ENCODE measurements around the gene TTC1.
"Not testable (repeated sequence)": the region's sequence is repeated elsewhere in the genome, so short reads cannot be mapped to it uniquely, and the experiment has no call there.

The TTC1 gene, protein sequence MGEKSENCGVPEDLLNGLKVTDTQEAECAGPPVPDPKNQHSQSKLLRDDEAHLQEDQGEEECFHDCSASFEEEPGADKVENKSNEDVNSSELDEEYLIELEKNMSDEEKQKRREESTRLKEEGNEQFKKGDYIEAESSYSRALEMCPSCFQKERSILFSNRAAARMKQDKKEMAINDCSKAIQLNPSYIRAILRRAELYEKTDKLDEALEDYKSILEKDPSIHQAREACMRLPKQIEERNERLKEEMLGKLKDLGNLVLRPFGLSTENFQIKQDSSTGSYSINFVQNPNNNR

DNA sequence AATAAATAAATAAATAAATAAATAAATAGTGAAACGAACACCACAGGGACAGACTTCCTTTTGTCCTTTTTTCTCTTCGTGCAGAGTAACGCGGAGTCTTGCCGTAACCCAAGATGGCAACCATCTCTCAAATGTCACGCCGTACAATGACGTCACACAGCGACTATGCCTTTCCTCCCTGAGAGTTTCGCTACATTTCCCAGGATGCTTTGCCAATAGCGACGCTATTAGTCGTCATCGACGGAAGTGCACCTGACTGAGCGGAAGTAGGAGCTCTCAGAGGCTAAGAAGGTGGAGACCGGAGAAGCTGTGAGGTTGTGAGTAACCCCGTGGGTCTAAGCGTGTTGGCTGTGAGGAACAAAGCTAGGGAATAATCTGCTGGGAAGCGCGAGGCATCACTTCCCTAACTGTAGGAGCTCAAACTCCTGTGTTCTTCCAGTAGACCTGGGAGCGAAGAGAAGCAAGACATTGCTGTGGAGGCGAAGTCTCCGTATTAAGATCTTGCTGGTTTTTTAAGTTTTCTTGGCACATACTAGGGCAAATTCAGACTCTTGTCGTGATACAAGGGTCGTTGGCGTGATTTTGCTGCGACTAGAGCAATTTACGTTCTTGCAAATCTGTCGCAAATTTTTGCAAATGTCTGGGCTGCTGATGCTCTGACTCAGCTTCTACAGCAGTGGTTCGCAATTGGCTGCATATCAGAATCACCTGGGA is at the start of gene TTC1:
TTC1 (plus strand) TSS at position 263 of the 714 bp plus-strand sequence. CDS start 1,390 bp downstream, outside the sequence.
- DNase-seq (ENCODE audit: low spot score), result peak; percentile 99

DNA sequence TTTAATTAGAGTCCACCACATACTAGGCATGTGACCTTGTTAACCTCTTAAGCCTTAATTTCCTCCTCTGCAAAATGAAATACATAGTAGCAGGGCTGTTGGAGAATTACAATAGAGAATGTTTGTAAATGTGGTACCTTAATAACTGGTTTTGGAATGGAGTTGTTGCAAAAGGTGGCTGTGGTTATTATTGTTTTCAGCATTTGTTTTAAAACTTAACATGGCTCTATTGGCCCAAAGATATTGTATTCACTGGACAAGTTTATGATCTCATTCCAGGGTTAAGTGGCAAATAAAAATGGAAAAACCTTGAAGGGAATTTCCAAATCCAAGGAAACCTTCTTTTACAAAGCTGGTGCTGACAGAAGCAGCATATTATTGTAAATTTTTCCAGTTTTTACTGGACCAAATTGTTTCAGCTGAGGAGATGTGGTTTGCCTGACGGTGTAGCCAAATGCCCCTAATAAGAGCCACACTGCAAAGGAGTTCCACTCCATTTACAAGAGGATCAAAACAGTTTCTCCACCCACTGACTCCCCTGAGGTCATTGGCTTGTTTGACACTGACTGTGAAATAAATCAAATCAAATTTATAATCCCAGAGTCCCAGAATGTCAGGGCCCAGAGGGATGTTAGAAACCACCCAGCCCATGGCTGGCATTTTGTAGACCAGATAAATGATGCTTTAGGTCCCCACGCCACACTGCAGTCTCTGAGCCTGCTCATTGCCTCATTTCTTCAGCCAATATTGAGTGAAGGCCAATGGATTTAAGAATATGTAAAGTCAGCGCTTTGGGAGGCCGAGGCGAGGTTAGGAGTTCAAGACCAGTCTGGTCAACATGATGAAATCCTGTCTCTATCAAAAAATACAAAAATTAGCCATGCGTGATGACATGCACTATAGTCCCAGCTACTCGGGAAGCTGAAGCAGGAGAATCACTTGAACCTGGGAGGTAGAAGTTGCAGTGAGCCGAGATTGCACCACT is 47.5 kb upstream of the TTC1 start:
- DNase-seq (ENCODE audit: low spot score), result no peak

DNA sequence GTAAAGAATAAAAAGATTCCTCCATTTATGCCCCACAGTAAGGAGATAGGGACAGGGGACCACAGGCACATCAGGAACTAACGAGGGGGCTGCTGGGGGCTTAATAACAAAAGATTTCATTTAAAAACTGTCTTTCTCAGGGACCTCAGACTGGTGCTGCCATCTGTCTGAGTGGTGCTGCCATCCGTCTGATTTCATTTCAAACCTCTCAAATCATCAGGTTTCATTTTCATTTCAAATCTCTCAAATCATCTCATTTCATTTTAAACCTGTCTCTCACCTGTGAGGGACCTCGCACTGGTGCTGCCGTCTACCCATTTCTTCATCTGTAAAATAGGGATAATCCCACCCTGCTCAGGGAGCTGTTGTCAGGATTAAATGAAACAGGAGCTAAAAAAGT is 46.7 kb upstream of the TTC1 start:
- DNase-seq (ENCODE audit: low spot score), result no peak

DNA sequence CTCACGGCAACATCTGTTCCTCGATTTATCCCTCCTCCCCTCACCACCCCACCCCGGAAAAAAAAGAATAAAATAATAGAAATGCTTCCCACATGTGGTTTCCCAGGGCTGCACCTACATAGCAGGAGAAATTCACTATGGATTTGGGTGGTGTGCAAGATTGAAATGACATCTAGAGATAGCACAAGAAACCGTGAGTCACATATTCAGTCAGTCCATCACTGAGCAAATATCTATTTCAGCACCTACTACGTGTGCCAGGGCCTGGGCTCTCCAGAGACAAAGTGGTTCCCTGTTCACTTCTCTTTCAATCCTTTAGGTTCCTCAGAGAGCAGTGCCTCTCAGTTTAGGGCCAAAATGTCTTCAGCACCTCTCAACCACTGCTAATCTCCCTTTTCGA is 45.0 kb upstream of the TTC1 start:
- DNase-seq (ENCODE audit: low spot score), result no peak

DNA sequence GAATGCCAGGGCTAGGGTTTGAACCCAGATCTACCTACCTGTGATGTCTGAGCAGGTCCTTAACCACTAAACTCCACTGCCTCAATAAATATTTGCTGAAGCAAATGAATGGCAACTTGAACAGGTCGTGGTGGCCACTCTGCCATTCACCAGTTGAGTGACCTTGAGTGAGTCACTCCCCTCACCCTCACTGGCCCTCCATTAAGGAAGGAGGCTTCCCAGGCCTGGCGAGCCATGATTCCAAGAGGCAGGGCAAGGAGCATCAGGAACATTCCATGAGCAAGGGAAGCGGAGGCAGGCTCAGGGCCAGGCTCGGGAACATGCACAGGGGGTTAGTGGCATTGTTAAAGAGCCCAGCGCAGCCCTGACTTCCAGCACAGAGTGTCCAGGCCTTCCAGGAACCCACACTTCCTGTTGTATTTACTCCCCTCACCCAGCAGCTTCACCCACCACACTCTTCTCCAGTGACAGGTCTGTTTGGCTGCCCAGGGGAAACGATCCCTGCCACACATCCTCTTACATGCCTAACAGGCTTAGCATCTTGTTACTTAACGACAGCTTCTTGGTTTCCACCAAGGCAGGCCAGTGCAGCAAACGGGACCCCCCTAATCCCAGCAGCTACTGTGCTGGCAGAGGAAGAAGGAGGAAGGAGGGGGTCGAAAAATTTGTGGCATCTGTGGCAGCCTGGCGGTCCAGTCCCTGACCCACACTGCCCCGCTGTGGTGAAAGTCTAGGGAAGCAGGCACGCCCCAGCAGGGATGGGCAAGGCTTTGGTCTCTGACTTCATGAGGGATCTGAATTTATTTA is 43.7 kb upstream of the TTC1 start:
- DNase-seq (ENCODE audit: low spot score), result no peak

DNA sequence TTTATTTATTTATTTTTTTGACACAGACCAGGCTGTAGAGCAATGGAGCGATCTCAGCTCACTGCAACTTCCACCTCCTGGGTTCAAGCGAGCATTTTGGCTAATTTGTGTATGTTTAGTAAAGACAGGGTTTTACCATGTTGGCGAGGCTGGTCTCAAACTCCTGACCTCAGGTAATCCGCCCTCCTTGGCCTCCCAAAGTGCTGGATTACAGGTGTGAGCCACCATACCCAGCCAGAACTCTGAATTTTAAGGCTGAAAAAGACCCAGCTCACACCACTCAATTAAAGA is 43.2 kb upstream of the TTC1 start:
- not testable (repeated sequence) for DNase-seq (ENCODE audit: low spot score)

DNA sequence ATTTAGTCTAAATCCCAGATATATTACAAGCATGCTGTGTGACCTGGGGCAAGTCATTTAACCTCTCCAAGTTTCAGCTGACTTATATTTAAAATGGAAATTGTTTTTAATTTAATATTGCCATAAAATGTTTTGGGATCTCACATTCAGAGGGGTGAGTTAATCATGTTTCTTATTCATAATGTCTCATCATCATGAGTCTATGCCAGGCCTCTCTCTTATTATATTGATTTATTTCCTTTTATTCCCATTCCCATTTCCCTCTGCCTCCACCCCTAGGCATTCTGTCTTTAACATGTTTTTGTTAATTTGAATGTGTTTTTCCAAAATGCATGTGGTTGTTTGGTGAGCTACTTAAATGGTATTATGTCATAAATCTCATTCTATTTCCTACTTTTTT is 39.0 kb upstream of the TTC1 start:
- DNase-seq (ENCODE audit: low spot score), result no peak

DNA sequence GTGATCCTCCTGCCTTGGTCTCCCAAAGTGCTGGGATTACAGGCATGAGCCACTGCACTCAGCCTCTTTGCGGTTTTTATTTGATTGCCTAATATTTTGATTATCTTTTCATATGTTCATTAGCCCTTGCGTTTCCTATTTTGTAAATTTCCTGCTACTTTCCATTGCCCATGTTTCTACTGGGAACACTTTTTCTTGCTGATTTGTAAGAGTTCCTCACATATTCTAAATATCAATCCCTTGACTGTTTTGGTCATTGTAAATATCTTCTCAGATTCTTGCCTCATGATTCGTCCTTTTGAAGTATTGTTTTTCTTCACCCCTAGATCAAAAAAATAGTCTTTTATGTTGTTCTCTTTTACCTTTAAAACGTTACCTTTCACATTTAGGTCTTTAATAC is 37.9 kb upstream of the TTC1 start:
- no peak for DNase-seq (ENCODE audit: low spot score)

DNA sequence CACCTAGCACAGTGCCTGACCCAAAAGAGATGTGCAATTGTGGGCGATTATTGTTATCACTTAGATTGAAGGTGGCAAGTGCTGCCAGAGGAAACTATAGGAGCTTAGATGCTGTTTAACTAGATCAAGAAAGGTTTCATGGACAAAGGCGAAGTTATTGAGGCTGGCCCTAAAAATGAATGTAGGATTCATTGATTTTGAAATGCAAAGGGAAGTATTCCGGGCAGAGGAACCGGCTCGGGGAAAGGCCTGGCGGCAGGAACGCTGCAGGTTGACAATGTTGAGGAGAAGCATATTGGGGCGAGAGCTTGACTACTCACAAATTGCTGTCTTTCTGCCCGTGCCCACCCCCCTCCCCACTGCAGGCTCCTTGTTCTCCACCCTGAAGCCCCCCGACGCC is 37.4 kb upstream of the TTC1 start:
- DNase-seq (ENCODE audit: low spot score), result no peak

DNA sequence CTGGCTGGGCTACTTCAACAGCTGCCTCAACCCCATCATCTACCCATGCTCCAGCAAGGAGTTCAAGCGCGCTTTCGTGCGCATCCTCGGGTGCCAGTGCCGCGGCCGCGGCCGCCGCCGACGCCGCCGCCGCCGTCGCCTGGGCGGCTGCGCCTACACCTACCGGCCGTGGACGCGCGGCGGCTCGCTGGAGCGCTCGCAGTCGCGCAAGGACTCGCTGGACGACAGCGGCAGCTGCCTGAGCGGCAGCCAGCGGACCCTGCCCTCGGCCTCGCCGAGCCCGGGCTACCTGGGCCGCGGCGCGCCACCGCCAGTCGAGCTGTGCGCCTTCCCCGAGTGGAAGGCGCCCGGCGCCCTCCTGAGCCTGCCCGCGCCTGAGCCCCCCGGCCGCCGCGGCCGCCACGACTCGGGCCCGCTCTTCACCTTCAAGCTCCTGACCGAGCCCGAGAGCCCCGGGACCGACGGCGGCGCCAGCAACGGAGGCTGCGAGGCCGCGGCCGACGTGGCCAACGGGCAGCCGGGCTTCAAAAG is 36.9 kb upstream of the TTC1 start:
- DNase-seq (ENCODE audit: low spot score), result no peak

DNA sequence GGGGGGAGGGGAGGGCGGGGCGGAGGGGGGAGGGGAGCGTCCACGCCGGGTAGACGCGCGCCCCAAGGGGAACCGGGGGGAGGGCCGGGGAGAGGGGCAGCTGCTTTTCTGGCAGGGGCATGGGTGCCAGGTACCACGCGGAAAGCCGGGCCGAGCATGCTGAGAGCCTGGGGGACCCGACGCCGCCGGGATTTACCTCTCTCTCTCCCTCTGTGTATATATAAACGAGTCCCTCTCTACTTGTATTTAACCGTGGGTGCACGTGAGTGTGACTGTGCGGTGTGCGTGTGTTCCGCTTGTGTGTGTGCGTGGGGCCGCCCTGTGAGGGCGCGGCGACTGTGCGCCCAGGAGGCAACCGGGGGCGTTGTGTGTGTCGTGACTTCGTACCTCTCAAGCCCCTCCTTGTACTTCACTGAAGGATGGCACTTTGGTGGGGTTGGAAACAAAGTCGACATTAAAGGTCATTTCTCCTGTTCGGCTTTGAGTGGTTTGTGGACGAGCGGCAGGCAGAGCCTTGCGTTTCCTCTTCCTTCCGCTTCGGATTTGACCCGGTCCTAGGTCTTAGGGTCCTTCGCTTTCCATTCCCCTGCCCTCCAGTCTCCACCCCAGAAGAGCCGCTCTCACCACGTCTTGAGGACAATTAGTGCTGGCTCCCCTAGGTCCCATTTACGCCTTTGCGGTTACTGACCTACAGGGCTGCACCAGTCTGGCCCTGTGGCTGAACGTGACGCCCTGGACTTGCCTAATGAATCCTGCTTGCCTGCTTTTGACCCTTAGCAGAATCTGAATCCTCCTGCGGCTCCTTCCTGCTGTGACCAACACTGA is 36.2 kb upstream of the TTC1 start:
- no peak for DNase-seq (ENCODE audit: low spot score)

DNA sequence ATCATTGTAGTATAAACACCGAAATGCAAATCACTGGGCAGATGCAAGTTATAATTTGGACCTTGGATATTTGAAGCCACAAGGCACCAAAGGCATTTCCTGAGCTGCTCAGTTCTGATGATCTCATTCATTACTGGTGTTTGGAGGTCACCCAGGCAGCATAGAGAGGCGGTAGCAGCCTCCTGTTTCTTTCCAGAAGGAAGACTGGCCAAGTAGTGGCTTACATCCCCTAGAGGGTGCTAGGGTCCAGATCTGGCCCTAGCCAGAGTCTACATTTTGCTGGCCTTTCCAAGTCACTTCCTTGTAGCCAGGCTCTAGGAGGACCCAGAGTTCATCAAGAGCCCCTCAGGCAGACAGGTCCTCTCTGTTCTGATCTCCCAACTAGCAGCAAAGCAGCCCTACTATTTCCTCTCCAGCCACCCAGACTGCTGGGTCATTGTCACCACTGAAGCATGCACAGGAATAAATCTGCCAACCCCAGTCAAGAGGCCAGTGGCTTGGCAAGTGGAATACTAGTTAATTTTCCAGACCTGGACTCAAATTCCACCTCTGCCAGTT is 33.4 kb upstream of the TTC1 start:
- no peak for DNase-seq (ENCODE audit: low spot score)

DNA sequence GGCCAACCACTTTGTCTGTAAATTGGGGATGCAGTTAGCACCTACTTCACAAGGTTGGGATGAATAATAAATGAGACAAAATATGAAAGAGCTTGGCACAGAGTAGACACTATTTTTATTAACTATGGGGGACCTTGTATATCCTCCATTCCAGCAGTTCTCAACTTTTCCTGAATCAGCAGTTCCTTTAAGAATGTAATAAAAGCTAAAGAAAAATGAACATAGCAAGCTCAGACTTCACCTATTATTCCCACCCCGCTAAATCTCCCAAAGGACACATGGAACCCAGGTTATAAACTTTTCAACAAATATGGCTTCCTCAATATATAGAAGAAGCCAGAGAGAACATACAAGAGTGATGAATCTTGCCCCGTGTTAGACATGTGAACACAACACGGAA is 32.0 kb upstream of the TTC1 start:
- no peak for DNase-seq (ENCODE audit: low spot score)

DNA sequence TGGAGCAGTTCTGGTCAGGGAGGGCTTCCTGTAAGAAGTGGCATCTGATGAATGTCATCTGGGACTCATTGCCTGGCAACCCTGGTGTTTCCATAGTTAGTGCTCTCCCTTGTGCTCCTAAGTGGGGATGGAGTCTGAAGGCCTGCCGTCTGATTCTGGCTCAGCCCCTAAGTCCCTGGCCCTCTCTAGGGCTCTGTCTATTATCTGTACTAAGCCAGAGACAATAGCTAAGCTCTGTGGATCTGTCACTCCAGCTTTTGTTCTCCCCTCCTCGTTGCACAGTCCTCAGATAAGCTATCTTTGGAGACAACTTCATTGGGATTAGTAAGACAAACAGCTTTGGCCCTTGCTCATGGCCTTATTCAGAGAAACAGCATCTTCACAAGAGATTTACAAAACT is 30.6 kb upstream of the TTC1 start:
- no peak for DNase-seq (ENCODE audit: low spot score)

DNA sequence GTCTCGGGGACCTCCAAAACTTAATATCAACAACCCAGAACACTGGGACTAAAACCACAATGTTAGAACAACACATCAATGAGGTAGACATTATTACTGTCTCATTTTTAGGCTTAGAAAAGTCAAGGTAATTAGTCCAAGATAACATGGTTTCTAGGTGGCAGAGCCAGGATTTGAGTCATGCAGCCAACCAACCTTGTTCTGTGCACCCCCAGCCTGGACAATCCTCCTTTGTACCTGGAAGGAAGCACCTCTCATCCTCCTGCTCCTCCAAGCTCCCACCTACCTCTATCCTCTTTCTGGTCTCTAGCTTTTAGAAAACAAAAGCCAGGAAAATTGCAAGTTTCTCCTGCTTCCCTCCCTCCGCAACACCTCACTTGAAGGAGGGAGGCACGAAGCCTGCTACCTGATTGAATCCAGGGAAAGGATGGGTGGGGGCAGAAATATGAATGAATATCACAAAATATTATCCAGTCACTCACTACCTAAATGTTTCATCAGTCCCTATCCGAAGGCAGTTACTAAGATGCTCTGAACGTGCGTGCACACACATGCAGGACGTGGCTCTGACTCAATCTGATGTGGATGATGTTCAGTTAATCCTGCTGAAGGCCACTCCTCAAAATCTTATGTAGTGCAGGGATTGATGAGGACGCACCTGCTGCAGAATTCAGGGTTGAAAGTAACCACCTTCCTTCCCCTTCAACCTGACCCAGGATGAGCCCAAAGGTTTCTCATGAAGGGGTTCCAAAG is 26.3 kb upstream of the TTC1 start:
- DNase-seq (ENCODE audit: low spot score), result no peak

DNA sequence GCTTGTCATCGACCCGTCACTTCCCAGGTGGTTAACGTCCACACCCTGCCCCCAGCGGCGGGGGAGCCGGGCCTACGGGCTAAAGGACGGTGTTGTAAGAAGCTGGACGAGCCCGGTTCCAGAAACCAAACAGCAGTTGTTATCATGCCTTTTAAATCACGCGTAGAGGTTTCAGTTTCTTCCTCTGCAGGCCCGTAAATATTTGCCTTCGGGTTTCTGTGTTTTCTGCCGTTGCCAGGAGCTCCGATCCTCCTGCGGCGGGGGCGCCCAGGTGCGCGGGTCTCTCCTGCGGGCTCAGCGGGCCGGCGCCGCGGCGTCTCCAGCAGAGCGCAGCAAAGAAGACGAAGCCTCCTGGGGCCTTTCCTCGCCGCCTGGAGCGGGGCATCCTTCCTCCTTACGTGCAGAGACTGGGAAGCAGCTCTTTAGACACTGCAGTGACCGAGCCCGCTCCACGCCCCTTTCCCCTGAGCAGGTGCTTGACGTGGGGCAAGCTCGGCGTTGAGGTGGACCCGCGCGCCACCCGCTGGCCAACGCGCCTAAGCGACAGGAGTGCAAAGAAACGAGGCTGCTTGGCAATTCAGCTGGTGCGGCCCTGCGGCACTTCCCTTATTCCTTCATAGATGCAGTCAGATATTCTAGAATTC is 21.8 kb upstream of the TTC1 start:
- DNase-seq (ENCODE audit: low spot score), result peak; percentile 29

DNA sequence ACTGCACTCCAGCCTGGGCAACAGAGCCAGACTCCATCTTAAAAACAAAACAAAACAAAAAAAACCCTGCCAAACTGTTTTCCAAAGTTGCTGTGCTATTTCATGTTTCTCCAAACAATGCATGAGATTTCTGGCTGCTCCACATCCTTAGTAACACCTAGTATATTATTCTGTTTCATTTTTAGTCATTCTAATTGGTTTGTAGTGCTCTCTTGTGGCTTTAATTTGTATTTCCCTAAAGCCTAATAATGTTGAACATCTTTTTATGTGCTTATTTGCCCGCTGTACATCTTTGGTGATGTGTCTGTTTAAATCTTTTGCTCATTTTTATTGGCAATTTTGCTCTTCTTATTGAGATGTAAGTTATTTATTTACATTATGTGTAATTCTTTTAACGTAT is 18.4 kb upstream of the TTC1 start:
- no peak for DNase-seq (ENCODE audit: low spot score)

DNA sequence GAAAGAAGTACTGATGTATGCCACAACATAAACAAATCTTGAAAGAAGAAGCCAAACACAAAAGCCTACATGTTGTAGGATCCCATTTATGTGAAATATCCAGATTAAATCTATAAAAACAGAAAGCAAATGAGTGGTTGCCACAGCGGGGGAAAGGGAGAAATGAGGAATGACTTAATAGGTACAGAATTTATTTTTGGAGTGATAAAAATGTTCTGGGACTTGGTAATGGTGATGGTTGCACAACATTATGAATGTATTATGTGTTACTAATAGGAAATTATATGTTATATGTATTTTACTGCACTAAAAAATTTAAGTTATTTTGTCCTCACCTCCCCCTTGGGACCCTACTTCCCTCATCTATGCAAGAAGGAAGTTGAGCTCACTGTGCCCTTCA is 16.4 kb upstream of the TTC1 start:
- no peak for DNase-seq (ENCODE audit: low spot score)

DNA sequence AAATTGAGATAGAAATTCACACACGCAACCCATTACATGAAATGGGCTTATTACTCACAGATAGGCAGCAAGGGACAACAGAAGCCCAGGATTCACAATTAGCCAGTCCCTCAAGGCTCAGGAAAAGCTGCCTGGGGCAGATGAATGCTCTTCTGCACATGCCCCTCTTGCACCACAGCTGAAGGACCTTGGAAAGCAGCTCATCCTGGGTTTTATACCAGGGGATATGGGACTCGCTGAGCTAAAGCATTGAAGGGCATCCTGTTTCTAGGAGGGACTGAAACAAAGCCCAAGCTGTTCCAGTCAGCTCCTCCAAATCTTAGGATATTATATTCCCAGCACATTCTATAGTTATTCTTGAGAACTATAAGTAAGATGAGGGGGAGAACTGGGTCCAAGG is 15.7 kb upstream of the TTC1 start:
- no peak for DNase-seq (ENCODE audit: low spot score)
